ENCODE results near the gene CHIT1.

- no peak for TF ChIP-seq EZH2 (IDR thresholded peaks at IDR 0.05; ENCODE audit: insufficient read depth, low read length)
- TF ChIP-seq CTCF (IDR thresholded peaks at IDR 0.05; ENCODE audit: insufficient read depth, low read depth, low read length): no peak
These were observed 9.6 kb upstream of the CHIT1 start for GRCh38 chr1:203239081-203239480.

All from astrocyte (in vitro differentiated cells and primary cell).